ENCODE results near the gene ACOXL.

The ACOXL gene

GRCh38 chr2:110970201-110970600 is 237.8 kb downstream of the ACOXL start:
- no peak for TF ChIP-seq CTCF (IDR thresholded peaks at IDR 0.05; ENCODE audit: low read depth, low read length, poor library complexity, severe bottlenecking)
- Histone ChIP-seq H3K4me2 (ENCODE audit: low read length) (no peak overlapping the region), H3K36me3 (ENCODE audit: control insufficient read depth, low read length) (no peaks in the 10 kb centered on the region), H3K9me2 (replicated peaks; ENCODE audit: control insufficient read depth, low read length) (no peaks in the 10 kb centered on the region), H3K9me3 (ENCODE audit: control insufficient read depth, insufficient read depth, low read length) (no peaks in the 10 kb centered on the region), H3K27me3 (ENCODE audit: control insufficient read depth, low read length) (no peaks in the 10 kb centered on the region), H3K4me1 (ENCODE audit: control insufficient read depth, low read length) (no peaks in the 10 kb centered on the region), H3F3A (ENCODE audit: control insufficient read depth, insufficient read depth) (no peaks in the 10 kb centered on the region), H3K4me3 (ENCODE audit: low read length) (no peak overlapping the region), H3K27ac (ENCODE audit: low read depth, low read length) (no peak overlapping the region), H4K20me1 (ENCODE audit: control insufficient read depth, insufficient read depth, low read depth, low read length) (no peaks in the 10 kb centered on the region), H3K79me2 (ENCODE audit: control insufficient read depth, low read length) (no peaks in the 10 kb centered on the region)

GRCh38 chr2:110971811-110972210 is 239.4 kb downstream of the ACOXL start:
- H3K27me3 ChIP-seq (ENCODE audit: control insufficient read depth, low read length): no peaks in the 10 kb centered on the region
- H3K4me2 ChIP-seq (ENCODE audit: low read length): no peak overlapping the region
- no peaks in the 10 kb centered on the region for H3K36me3 ChIP-seq (ENCODE audit: control insufficient read depth, low read length)
- no peak for TF ChIP-seq CTCF (IDR thresholded peaks at IDR 0.05; ENCODE audit: low read depth, low read length, poor library complexity, severe bottlenecking)
- TF ChIP-seq EZH2phosphoT487 (IDR thresholded peaks at IDR 0.05; ENCODE audit: borderline replicate concordance, low read length): no peak
- no peaks in the 10 kb centered on the region for H3F3A ChIP-seq (ENCODE audit: control insufficient read depth, insufficient read depth)
- H4K20me1 ChIP-seq (ENCODE audit: control insufficient read depth, insufficient read depth, low read depth, low read length): no peaks in the 10 kb centered on the region
- H3K4me1 ChIP-seq (ENCODE audit: control insufficient read depth, low read length): no peaks in the 10 kb centered on the region
- H3K79me2 ChIP-seq (ENCODE audit: control insufficient read depth, low read length): no peaks in the 10 kb centered on the region
- H3K27ac ChIP-seq (ENCODE audit: low read depth, low read length): no peak overlapping the region
- no peak overlapping the region for H3K4me3 ChIP-seq (ENCODE audit: low read length)
- H3K9me2 ChIP-seq (replicated peaks; ENCODE audit: control insufficient read depth, low read length): no peaks in the 10 kb centered on the region
- no peaks in the 10 kb centered on the region for H3K9me3 ChIP-seq (ENCODE audit: control insufficient read depth, insufficient read depth, low read length)

GRCh38 chr2:110973262-110973661 is 240.9 kb downstream of the ACOXL start:
- Histone ChIP-seq H3K36me3 (ENCODE audit: control insufficient read depth, low read length) (no peaks in the 10 kb centered on the region), H4K20me1 (ENCODE audit: control insufficient read depth, insufficient read depth, low read depth, low read length) (no peaks in the 10 kb centered on the region), H3K79me2 (ENCODE audit: control insufficient read depth, low read length) (no peaks in the 10 kb centered on the region), H3F3A (ENCODE audit: control insufficient read depth, insufficient read depth) (no peaks in the 10 kb centered on the region), H3K4me2 (ENCODE audit: low read length) (no peak overlapping the region), H3K4me3 (ENCODE audit: low read length) (no peak overlapping the region), H3K9me2 (replicated peaks; ENCODE audit: control insufficient read depth, low read length) (no peaks in the 10 kb centered on the region), H3K27ac (ENCODE audit: low read depth, low read length) (no peak overlapping the region), H3K9me3 (ENCODE audit: control insufficient read depth, insufficient read depth, low read length) (no peaks in the 10 kb centered on the region), H3K27me3 (ENCODE audit: control insufficient read depth, low read length) (no peaks in the 10 kb centered on the region), H3K4me1 (ENCODE audit: control insufficient read depth, low read length) (no peaks in the 10 kb centered on the region)
- TF ChIP-seq CTCF (IDR thresholded peaks at IDR 0.05; ENCODE audit: low read depth, low read length, poor library complexity, severe bottlenecking) (no peak), EZH2phosphoT487 (IDR thresholded peaks at IDR 0.05; ENCODE audit: borderline replicate concordance, low read length) (no peak)

- Histone ChIP-seq H3K4me2 (ENCODE audit: low read length) (no peak overlapping the region), H3K79me2 (ENCODE audit: control insufficient read depth, low read length) (no peaks in the 10 kb centered on the region), H3K9me3 (ENCODE audit: control insufficient read depth, insufficient read depth, low read length) (no peaks in the 10 kb centered on the region), H3K4me3 (ENCODE audit: low read length) (no peak overlapping the region), H3K27me3 (ENCODE audit: control insufficient read depth, low read length) (no peaks in the 10 kb centered on the region), H3K27ac (ENCODE audit: low read depth, low read length) (no peak overlapping the region), H3K9me2 (replicated peaks; ENCODE audit: control insufficient read depth, low read length) (no peaks in the 10 kb centered on the region), H4K20me1 (ENCODE audit: control insufficient read depth, insufficient read depth, low read depth, low read length) (no peaks in the 10 kb centered on the region), H3F3A (ENCODE audit: control insufficient read depth, insufficient read depth) (no peaks in the 10 kb centered on the region), H3K4me1 (ENCODE audit: control insufficient read depth, low read length) (no peaks in the 10 kb centered on the region), H3K36me3 (ENCODE audit: control insufficient read depth, low read length) (no peaks in the 10 kb centered on the region)
- TF ChIP-seq CTCF (IDR thresholded peaks at IDR 0.05; ENCODE audit: low read depth, low read length, poor library complexity, severe bottlenecking) (no peak), EZH2phosphoT487 (IDR thresholded peaks at IDR 0.05; ENCODE audit: borderline replicate concordance, low read length) (no peak)
Measured at GRCh38 chr2:110977403-110977802, 245.0 kb downstream of the ACOXL start.
